K562 (cell line): ENCODE measurements around the gene YPEL3. TPM values are rescaled to one million over a fixed set of nuclear protein-coding genes. Genes with fewer than 3 reads are reported as not detected.

ENCODE experiments used
- BCL6 ChIP-seq: fragments of 250-450 bp; sonication (Bioruptor Pico); IDR thresholded peaks from 2 replicates; pipeline ENCODE4 v1.4.0; 2020
- BDP1 ChIP-seq: IDR thresholded peaks from 3 replicates; pipeline ENCODE4 v1.6.1; 2011; ENCODE audit not compliant: insufficient read length, insufficient read depth
- BRD4 ChIP-seq: fragments of 200-600 bp; sonication (generic); IDR thresholded peaks from 2 replicates; pipeline ENCODE4 v1.6.1; 2017; ENCODE audit warnings: inconsistent platforms
- DACH1 ChIP-seq: fragments of 450-650 bp; IDR thresholded peaks from 2 replicates; pipeline ENCODE4 v1.6.1; 2018; ENCODE audit not compliant: partially characterized antibody
- EHMT2 ChIP-seq: fragments of 450-650 bp; IDR thresholded peaks from 2 replicates; pipeline ENCODE4 v1.6.1; 2018; ENCODE audit warnings: antibody characterized with exemption
- FOXM1 ChIP-seq, 2 experiments: fragments of 450-650 bp in 1 of 2; sonication (generic) in 1 of 2; formaldehyde crosslinking in 1 of 2; IDR thresholded peaks; 2 replicates each; pipeline versions ENCODE4 v1.6.1 to v1.9.0; 2017 to 2022; ENCODE audit warnings: low read depth in 2 of 2, mild to moderate bottlenecking in 2 of 2, missing genetic modification reagents in 1 of 2, moderate library complexity in 1 of 2
- GTF2F1 ChIP-seq: IDR thresholded peaks from 2 replicates; pipeline ENCODE4 v1.6.1; 2011; ENCODE audit warnings: low read depth, low read length, improper control_type of control experiment
- NCOA1 ChIP-seq: fragments of 450-650 bp; IDR thresholded peaks from 2 replicates; pipeline ENCODE4 v1.6.1; 2016; ENCODE audit warnings: low read depth
- PYGO2 ChIP-seq: fragments of 450-650 bp; IDR thresholded peaks from 2 replicates; pipeline ENCODE4 v1.6.1; 2016; ENCODE audit warnings: mild to moderate bottlenecking, missing genetic modification characterization, moderate library complexity, missing compliant biosample characterization
- SMARCB1 ChIP-seq: IDR thresholded peaks from 2 replicates; pipeline ENCODE4 v1.6.1; 2011; ENCODE audit warnings: improper control_type of control experiment, low read depth; ENCODE audit not compliant: insufficient read length
- SUPT5H ChIP-seq: fragments of 450-650 bp; IDR thresholded peaks from 2 replicates; pipeline ENCODE4 v1.6.1; 2016
- TARDBP ChIP-seq: fragments of 450-650 bp; IDR thresholded peaks from 2 replicates; pipeline ENCODE4 v1.6.1; 2016
- WHSC1 ChIP-seq: IDR thresholded peaks from one replicate; pipeline ENCODE4 v1.6.1; 2012; ENCODE audit warnings: low read length, control low read depth, inconsistent platforms
- XRCC3 ChIP-seq: fragments of 450-650 bp; IDR thresholded peaks from 2 replicates; pipeline ENCODE4 v1.6.1; 2017; ENCODE audit warnings: mild to moderate bottlenecking, moderate library complexity
- ZC3H8 ChIP-seq: fragments of 450-650 bp; IDR thresholded peaks from 2 replicates; pipeline ENCODE4 v1.6.1; 2017
- ZNF212 ChIP-seq: fragments of 450-650 bp; formaldehyde crosslinking; IDR thresholded peaks from 2 replicates; pipeline ENCODE4 v1.4.0; 2020; ENCODE audit warnings: mild to moderate bottlenecking
- ZNF282 ChIP-seq: sonication (generic); formaldehyde crosslinking; IDR thresholded peaks from 2 replicates; pipeline ENCODE4 v1.8.1; 2023; ENCODE audit warnings: missing genetic modification reagents
- ZNF76 ChIP-seq: fragments of 250-450 bp; sonication (Bioruptor Pico); IDR thresholded peaks from 2 replicates; pipeline ENCODE4 v1.4.0; 2020; ENCODE audit warnings: mild to moderate bottlenecking, moderate library complexity, borderline replicate concordance
- polyA plus RNA-seq, 8 experiments: library from polyadenylated mRNA; depleted of rRNA in 4 of 8; stranded (reverse) in 5 of 8; unstranded in 3 of 8; fragments of >200 nt; fragmentation: Nextera tagmentation in 2 of 8; fragmentation: Illumina TruSeq in 1 of 8; extraction: Ambion mirVana in 2 of 8; extraction: Trizol in 1 of 8; gene quantifications; 2 replicates each; pipeline versions ENCODE4 v1.2.1 to v1.2.3, GENCODE V29; 2011 to 2014; ENCODE audit warnings: inconsistent platforms in 1 of 8, missing spikeins in 1 of 8
- total RNA-seq, 7 experiments: library from RNA; depleted of rRNA in 6 of 7; stranded (reverse); fragments of >200 nt in 6 of 7; fragmentation: Illumina TruSeq in 2 of 7; extraction: Trizol in 2 of 7; gene quantifications; 2 replicates each; pipeline versions ENCODE4 v1.2.1 to v1.2.3, GENCODE V29; 2011 to 2021; ENCODE audit warnings: low replicate concordance in 1 of 7
- TF ChIP-seq, protein P1 (sequence below): sonication (generic); formaldehyde crosslinking; IDR thresholded peaks from 2 replicates; pipeline ENCODE4 v1.8.1; 2022; ENCODE audit warnings: missing genetic modification reagents
- TF ChIP-seq, protein P2 (sequence below): fragments of 450-650 bp; formaldehyde crosslinking; IDR thresholded peaks from 2 replicates; pipeline ENCODE4 v1.4.0; 2020; ENCODE audit warnings: mild to moderate bottlenecking, moderate library complexity
- TF ChIP-seq, protein P3 (sequence below): fragments of 450-650 bp; formaldehyde crosslinking; IDR thresholded peaks from 2 replicates; pipeline ENCODE4 v1.4.0; 2020; ENCODE audit warnings: mild to moderate bottlenecking

YPEL3 gene
- total and polyA plus RNA-seq, 9 of the 15 experiments (the other 6 are each of a cell fraction or from before 2014, with no cell fraction given) = 0.41 to 15.0 (median 2.9) TPM

DNA sequence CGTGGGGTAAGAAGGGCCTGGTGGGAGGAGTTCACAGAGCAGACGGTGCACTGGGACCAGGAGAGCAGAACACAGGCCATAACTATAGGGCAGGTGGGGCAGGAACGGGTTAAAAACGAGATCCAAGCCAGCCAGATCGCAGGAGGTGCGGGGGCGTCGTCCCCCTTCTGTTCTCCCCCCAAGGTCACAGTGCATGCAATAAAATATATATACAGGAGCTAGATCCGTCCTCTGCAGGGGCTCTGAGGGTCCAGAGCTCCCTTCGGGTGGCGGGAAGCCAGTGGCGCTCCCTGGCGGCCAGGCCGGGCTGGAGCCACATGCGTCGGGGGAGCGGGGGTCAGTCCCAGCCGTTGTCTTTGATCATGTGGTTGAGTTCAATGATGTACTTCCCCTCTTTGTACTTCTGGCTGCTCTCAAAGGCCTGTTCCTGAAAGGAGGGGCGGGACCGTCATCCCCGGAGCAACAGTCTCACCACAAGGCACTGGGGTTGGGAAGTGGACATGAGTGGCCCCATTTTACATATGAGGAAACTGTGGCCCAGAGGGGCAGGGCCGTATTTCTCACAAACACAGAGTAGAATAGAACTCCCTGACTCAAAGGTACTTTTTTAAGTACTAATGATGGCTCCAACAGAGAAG, 3.5 kb downstream of the YPEL3 start (continued):
- TF ChIP-seq ZNF282 (CRISPR knock-in tag) (no peak), PYGO2 (tag) (peak; percentile 73), ZNF212 (peak; percentile 81), BCL6 (CRISPR knock-in tag) (peak; percentile 92), SUPT5H (peak; percentile 47; the same call in 1 of the 2 replicates), EHMT2 (no peak), GTF2F1 (no peak), SMARCB1 (no peak), FOXM1 (IDR thresholded peaks at IDR 0.05; ENCODE audit: low read depth) (peak; percentile 50; the same call in 1 of the 2 replicates), FOXM1 (CRISPR knock-in tag; IDR thresholded peaks at IDR 0.05; ENCODE audit: low read depth) (no peak), ZNF76 (peak; percentile 97), NCOA1 (no peak), BDP1 (no peak), ZC3H8 (no peak), XRCC3 (no peak), DACH1 (no peak), TARDBP (no peak), WHSC1 (no peak), BRD4 (0 out of 2 replicates have a peak, but pooled peaks have one; percentile 70)
- TF ChIP-seq, protein P1, sequence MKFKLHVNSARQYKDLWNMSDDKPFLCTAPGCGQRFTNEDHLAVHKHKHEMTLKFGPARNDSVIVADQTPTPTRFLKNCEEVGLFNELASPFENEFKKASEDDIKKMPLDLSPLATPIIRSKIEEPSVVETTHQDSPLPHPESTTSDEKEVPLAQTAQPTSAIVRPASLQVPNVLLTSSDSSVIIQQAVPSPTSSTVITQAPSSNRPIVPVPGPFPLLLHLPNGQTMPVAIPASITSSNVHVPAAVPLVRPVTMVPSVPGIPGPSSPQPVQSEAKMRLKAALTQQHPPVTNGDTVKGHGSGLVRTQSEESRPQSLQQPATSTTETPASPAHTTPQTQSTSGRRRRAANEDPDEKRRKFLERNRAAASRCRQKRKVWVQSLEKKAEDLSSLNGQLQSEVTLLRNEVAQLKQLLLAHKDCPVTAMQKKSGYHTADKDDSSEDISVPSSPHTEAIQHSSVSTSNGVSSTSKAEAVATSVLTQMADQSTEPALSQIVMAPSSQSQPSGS (CRISPR knock-in tag) = no peak
- TF ChIP-seq, protein P2, sequence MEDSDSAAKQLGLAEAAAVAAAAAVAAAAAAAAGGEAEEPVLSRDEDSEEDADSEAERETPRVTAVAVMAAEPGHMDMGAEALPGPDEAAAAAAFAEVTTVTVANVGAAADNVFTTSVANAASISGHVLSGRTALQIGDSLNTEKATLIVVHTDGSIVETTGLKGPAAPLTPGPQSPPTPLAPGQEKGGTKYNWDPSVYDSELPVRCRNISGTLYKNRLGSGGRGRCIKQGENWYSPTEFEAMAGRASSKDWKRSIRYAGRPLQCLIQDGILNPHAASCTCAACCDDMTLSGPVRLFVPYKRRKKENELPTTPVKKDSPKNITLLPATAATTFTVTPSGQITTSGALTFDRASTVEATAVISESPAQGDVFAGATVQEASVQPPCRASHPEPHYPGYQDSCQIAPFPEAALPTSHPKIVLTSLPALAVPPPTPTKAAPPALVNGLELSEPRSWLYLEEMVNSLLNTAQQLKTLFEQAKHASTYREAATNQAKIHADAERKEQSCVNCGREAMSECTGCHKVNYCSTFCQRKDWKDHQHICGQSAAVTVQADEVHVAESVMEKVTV (CRISPR knock-in tag) = peak; percentile 42; the same call in 1 of the 2 replicates
- TF ChIP-seq, protein P3, sequence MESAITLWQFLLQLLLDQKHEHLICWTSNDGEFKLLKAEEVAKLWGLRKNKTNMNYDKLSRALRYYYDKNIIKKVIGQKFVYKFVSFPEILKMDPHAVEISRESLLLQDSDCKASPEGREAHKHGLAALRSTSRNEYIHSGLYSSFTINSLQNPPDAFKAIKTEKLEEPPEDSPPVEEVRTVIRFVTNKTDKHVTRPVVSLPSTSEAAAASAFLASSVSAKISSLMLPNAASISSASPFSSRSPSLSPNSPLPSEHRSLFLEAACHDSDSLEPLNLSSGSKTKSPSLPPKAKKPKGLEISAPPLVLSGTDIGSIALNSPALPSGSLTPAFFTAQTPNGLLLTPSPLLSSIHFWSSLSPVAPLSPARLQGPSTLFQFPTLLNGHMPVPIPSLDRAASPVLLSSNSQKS = no peak
